ENCODE results near the gene SPSB1.
"Not testable (repeated sequence)": the region's sequence is repeated elsewhere in the genome, so short reads cannot be mapped to it uniquely, and the experiment has no call there.

Gene SPSB1

DNA sequence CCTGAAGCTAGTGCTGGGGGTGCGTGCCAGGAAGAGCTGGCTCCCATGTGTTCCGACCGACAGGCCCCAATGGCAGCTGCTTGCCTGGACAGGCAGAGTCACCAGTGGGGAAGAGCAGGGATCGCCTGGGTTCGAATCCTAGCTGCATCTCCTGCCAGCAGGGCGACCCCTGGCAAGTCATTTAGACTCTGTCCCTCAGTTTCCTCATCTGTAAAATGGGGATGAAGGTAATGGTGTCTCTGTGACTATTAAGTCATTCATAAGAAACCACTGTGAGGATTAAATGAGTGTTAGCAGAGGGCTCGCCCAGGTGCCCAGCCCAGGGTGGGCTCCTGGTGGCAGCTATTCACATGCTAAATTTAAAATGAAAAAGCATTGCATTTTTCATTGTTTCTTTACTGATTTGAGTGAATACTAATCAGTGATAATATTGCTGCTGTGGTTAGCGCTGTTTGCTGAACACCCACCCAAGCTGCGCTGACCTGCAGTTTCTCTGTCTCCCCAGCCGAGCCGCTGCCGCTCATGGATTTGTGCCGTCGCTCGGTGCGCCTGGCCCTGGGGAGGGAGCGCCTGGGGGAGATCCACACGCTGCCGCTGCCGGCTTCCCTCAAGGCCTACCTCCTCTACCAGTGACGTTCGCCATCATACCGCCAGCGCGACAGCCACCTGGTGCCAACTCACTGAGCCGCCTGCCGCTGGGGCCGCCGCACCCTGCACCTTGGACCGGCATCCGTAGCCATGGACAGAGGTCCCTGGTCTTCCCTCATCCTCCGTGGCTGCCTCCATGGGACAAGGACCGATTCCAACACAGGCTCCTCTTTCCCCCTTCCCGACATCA is 74.5 kb downstream of the SPSB1 start:
- no peak for DNase-seq (ENCODE audit: low read depth, low spot score)

DNA sequence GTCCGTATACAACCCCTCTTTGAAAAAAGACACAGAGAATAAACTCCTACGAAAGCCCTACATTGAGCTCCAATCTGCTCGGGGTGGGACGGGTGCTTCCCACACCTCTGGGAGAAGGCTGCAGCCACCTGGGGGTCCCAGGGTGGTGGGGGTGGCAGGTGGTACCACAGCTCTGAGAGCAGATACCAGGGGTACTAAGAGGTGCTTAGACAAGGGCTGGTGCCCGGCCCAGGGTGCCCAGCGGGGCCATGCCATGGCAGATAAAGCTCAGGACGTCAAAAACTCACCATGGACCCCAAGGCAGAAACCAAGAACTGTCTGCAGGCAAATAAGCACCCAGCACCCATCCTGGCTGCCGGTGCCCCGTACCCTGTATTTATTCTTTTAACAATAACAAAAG is 75.1 kb downstream of the SPSB1 start:
- no peak for DNase-seq (ENCODE audit: low read depth, low spot score)

DNA sequence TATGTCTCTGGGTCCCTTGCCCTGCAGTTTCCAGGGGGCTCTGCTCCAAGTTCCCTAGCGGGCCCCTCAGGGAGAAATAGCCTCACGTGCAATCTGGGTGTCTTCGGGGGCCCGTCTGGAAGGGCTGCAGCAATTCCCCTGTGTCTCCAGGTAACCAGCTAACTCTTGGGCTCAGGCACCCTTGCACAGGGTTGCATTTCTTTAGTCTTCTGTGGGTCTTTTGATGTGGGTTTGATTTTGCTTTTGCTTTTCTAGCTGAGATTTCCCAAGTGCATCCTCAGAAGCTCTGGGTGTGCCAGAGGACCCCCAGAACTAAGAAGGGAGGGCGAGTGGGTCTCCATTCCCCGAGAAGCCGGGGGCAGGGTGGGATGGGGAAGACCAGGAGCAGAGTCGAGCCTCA is 75.7 kb downstream of the SPSB1 start:
- DNase-seq (ENCODE audit: low read depth, low spot score): no peak

- DNase-seq (ENCODE audit: low read depth, low spot score): no peak
These were observed 77.5 kb downstream of the SPSB1 start for GRCh38 chr1:9369964-9370788.

DNA sequence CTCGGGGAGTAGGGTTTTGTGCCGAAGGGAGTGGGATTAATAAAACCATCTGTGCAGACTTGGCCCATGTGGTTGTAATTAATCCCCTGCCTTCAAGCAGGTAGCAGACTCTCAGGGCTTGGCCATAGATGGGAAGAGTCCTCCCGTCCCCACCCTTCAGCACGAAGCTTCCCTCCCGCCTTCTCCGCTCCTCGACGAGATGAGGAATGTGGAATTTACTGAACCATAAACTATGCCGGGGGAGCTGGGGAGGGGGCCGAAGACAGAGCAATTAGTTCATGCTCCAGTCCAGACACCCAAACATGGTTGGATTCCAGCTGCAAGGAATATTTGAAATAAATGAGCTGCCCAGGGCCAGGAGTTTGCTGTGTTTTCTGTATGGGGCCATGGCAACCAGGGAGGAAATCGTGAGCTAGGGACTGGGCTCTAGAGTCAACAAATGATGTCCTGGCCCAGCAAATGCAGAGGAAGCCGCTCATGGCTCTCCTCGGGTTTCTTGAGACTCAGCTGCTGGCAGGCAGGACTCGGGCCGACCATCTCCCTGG is 78.8 kb downstream of the SPSB1 start:
- no peak for DNase-seq (ENCODE audit: low read depth, low spot score)

DNA sequence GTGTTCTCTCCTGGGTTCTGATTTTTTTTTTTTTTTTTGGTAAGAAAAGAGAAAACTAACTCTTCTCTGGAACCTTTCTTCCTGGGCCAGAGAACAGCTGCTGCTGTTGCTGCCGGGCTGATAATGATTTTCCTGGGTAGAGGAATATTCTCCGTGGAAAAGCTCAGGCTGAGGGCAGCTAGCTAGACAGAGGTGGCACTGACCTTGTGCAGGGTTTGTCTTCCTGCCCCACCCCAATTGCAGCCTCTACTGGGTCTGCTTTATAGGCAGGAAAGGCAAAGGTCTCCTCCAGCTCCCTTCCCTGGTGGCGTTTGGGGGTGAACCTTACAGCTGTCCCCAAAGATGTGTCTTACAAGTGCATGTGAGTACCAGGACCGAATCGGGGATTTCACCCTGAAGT is 79.3 kb downstream of the SPSB1 start:
- no peak for DNase-seq (ENCODE audit: low read depth, low spot score)

DNA sequence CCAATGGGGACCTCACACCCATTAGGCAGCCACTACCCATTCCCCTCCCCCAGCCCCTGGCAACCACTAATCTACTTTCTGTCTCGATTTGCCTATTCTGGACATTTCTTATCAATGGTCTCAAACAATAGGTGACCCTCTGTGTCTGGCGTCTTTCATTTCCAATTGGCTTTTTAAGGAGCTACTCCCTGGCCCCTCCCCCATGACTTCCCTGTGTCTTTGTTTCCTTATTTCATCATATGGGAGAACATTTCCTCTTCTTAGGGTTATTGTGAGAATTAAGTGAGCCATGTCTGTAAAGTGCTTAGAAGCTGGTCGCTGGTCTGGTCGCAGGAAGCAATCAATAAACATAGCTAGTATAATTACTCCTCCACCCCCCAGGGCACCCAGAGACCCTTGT is 80.9 kb downstream of the SPSB1 start:
- no peak for DNase-seq (ENCODE audit: low read depth, low spot score)

DNA sequence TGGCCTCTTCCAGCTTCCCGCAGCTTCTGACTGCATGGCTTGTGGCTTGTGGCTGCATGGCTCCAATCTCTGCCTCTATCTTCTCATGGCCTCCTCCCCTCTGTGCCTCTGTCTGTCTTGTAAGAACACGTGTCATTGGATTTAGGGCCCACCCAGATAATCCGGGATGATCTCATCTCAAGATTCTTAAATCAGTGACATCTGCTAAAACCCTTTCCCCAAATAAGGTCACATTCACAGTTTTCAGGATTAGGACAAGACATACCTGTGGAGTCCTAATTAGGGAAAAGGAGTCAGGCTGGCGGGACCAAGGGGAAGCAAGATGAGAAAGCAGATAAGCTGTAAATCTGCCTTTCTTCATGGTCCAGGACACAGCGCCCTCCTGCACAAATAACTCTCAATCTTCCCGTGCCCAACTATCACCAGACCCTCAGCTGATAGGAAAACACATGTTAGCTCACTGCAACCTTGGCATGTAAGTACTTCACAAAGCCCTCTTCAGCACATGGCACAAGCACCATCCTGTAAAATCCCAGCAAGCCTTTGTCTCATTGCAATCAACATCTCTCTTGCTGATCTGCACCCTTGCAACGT is 82.2 kb downstream of the SPSB1 start:
- no peak for DNase-seq (ENCODE audit: low read depth, low spot score)

- no peak for DNase-seq (ENCODE audit: low read depth, low spot score)
These were observed 83.2 kb downstream of the SPSB1 start for GRCh38 chr1:9375912-9376311.

DNA sequence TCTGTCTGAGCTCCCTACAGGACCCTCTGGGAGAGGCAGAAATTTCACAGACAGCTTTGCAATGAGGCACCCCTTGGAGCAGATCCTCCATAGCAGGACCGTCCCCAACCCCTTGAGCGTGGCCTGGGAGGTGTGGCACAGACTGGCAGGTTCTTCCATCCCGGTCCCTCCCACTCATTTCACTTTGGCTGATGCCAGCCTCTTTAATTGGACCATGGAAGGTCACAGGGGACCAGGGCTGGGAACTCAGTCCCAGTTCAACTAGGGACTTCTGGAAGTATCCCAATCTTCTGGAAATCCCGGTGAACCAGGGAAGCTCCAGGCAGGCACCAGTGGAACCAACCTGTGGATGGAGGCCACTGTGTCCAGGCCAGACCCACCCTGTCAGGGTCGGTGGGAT is 83.7 kb downstream of the SPSB1 start:
- DNase-seq (ENCODE audit: low read depth, low spot score): no peak

GRCh38 chr1:9376886-9377333 is 84.2 kb downstream of the SPSB1 start:
- DNase-seq (ENCODE audit: low read depth, low spot score): no peak

DNA sequence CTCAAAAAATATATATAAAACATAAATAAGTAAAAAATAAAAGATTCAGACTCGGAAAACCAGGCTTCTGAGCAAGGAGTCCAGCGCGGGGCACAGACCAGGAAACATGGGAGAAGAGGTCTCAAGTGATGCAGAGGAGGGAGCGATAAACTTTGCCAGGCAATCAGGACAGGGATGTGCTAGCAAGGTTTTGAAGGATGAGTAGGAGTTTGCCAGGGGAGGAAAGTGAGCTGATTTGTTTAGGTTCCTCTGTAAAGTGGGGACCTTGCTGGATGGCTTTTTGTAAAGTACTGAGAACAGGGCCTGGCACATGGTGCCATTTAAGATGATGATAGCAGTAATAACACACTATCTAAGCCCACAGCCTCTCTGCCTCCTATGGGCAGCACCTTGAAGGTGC is 86.1 kb downstream of the SPSB1 start:
- DNase-seq (ENCODE audit: low read depth, low spot score): no peak

DNA sequence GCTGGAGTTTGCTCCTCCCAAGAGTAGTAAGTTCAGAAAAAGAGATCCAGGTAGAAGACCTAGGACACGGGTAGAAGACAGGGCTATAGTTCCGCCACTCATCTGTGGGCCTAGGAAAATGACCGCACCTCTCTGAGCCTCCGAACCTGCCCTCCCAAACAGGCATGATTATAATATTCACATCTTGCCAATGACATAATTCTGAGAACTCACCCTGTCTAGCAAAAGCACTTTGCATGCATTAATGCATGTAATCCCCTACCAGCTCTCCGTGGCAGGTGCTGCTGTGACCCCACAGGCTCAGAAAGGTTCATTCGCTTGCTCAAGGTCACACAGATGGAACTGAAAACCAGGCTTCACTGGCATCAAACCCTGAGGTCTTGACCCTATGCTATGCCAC is 88.0 kb downstream of the SPSB1 start:
- DNase-seq (ENCODE audit: low read depth, low spot score): no peak

- no peak for DNase-seq (ENCODE audit: low read depth, low spot score)
These were observed 90.2 kb downstream of the SPSB1 start for GRCh38 chr1:9382643-9383491.

DNA sequence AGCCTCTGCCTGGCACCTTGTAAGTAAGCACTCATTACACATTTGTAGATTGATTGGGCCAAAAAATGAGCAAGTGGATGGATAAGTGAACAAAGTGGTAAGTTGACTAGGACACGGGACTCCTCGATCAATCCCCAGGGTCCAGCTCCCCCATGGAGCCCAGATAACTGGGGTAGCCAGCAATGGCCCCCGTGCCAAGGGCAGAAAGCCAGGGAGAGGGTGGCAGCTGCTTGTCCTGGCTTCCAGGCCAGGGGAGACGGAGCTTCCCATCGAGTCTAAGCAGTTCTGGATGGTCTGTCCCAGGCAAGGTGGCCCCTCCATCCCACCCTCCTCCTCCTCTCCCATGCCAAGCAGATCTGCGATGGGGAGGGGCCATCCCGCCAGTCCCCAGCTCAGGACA is 91.4 kb downstream of the SPSB1 start:
- no peak for DNase-seq (ENCODE audit: low read depth, low spot score)

- DNase-seq (ENCODE audit: low read depth, low spot score): no peak
These were observed 92.1 kb downstream of the SPSB1 start for GRCh38 chr1:9384751-9385245.

DNA sequence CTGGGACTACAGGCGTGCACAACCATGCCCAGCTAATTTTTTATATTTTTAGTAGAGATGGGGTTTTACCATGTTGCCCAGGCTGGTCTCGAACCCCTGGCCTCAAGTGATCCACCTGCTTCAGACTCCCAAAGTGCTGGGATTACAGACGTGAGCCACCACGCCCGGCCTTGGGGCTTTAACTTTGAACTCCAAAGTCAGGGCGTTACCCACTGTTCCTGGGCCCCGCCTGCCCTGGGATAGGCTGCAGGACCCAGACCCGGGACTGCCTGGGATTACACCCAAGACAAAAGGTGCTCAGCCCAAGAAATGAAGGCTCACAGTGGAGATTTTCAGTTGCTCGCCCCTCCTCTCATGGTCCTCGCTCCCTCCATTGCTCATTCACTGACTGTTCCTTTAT is 92.7 kb downstream of the SPSB1 start:
- not testable (repeated sequence) for DNase-seq (ENCODE audit: low read depth, low spot score)

DNA sequence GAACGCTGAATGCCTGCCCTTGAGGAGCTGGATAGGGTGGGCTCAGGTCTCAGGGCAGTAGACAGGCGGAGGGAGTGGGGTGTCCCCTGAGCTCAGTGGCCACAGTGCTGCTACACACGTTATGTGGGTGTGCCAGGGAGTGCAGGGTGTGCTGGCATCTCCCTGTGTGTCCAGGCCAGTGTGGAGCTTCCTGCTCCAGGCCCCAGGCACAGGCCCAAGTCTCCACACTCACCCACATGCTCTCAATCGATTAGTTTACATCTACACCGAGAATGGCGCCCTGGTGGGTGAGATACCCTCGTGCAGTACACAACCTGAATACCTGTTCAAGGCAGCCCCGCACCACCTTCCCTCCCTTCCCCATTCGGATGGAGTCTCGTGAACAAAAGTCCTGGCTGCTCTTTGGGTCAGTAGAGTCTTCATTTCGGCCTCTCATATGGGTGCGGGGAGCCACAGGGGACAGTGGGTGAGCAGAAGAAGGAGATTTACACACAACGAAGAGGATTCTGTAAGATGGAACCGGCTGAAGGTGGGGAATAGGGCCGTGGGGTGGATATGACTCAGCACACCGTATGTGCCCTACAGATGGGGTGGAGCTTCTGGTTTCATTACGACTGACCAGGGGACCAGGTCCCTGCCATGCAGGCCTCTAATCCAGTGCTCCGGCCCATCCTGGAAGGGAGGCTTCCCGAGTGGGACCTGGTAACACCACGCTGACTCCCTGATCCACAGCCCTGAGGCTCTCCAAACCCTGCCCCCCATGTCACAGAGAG is 93.3 kb downstream of the SPSB1 start:
- DNase-seq (ENCODE audit: low read depth, low spot score): no peak

DNA sequence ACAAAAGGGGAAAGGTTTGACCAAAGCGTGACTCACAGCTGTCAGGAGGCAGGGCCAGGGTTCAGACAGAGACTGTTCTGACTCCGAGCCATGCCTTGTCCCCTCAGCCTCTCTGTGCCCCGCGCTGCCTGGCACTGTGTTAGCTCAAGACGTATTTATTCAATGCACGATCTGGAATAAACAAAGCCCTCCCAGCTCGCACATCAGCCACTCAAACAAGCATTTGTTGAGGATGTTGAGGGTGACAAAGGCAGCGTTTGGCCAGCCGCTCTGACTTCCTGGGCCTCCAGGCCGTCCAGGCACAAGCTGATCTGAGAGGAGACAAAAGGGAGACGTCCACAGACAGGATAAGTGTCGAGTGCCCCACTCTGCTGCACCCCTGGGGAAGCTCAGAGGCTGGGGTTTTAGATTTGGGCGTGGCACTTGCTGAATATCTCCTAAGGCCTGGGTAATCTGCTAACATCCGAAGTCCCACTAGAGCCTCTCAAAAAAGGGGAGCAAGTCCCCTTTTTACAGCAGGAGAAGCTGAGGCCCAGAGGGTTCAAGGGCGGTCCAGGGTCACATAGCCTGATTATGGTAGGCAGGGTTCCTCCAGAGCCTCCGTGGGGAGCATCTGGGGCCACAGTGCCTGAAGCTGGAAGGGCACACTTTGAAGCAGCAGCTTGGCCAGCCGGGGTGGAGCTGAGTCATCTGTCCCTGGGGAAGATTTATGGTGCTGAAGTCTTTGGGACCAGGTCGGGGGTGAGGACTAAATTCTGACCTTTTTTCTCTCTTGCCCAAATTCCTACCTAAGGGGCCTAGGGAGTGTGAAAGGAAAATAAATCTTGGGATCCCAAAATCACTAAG is 95.9 kb downstream of the SPSB1 start:
- DNase-seq (ENCODE audit: low read depth, low spot score): no peak

Data from activated naive CD8-positive, alpha-beta T cell treated with anti-CD3 and anti-CD28 coated beads, Interleukin-2, amount 50 U/mL, for 16 hours (primary cell).